H1 (cell line): ENCODE measurements around the gene MAP3K6. TPM values are rescaled to one million over a fixed set of nuclear protein-coding genes. Genes with fewer than 3 reads are reported as not detected.

Experiments used
- CTCF ChIA-PET: fragments of 300-600 bp; sonication (Branson Sonifier 250); formaldehyde crosslinking; loops from one replicate; lab custom pipeline; 2021; ENCODE audit not compliant: partially characterized antibody; lab: Charles Lee
- POLR2A ChIA-PET: fragments of 300-600 bp; sonication (Branson Sonifier 250); formaldehyde crosslinking; loops from one replicate; lab custom pipeline; 2021; ENCODE audit warnings: inconsistent platforms; ENCODE audit not compliant: partially characterized antibody; lab: Charles Lee
- DNase-seq, 2 experiments: peaks; one replicate each; pipeline versions ENCODE4 v3.0.0 to v3.0.0-alpha.2; 2010 to 2022; ENCODE audit warnings: low spot score in 2 of 2, low read depth in 1 of 2, mixed read lengths in 1 of 2
- FAIRE-seq: peaks from 2 replicates; lab custom pipeline; 2011; peaks lifted over from hg19 to GRCh38; lab: Jason Lieb, UNC
- H2AFZ ChIP-seq: 2 replicates; pipeline ENCODE4 v1.8.1; 2012; ENCODE audit warnings: low read length, inconsistent platforms
- H2AK5ac ChIP-seq: 2 replicates; pipeline ENCODE4 v1.6.1; 2013; ENCODE audit warnings: low read depth, low read length
- H2BK120ac ChIP-seq: replicated peaks from 2 replicates; pipeline ENCODE3; 2013; ENCODE audit warnings: low read depth, low read length, inconsistent platforms
- H2BK12ac ChIP-seq: 2 replicates; pipeline ENCODE4 v1.6.1; 2013; ENCODE audit warnings: low read depth, low read length
- H2BK15ac ChIP-seq: 2 replicates; pipeline ENCODE4 v1.6.1; 2013; ENCODE audit warnings: low read length
- H2BK20ac ChIP-seq: 2 replicates; pipeline ENCODE4 v1.6.1; 2013; ENCODE audit warnings: low read length
- H2BK5ac ChIP-seq: 2 replicates; pipeline ENCODE4 v1.6.1; 2013; ENCODE audit warnings: low read depth, low read length
- H3K14ac ChIP-seq: 2 replicates; pipeline ENCODE4 v1.6.1; 2013; ENCODE audit warnings: inconsistent platforms; ENCODE audit not compliant: insufficient read length
- H3K18ac ChIP-seq: 2 replicates; pipeline ENCODE4 v1.6.1; 2013; ENCODE audit warnings: low read length; ENCODE audit errors: extremely low read depth
- H3K23ac ChIP-seq: 2 replicates; pipeline ENCODE4 v1.6.1; 2013; ENCODE audit warnings: inconsistent platforms; ENCODE audit not compliant: insufficient read length
- H3K23me2 ChIP-seq: 2 replicates; pipeline ENCODE4 v1.6.1; 2013; ENCODE audit warnings: low read depth, low read length
- H3K27ac ChIP-seq: 2 replicates; pipeline ENCODE4 v1.6.1; 2011; ENCODE audit warnings: low read depth, low read length, inconsistent platforms
- H3K27me3 ChIP-seq, 4 experiments: replicated peaks in 1 of 4; 1 replicate in 1 of 4; 2 replicates in 3 of 4; pipeline versions ENCODE4 v1.6.1 to v1.8.1; 2011 to 2013; ENCODE audit warnings: low read length in 3 of 4, mild to moderate bottlenecking in 3 of 4, inconsistent platforms in 2 of 4, mixed read lengths in 2 of 4, moderate library complexity in 1 of 4; ENCODE audit not compliant: control insufficient read depth in 3 of 4, insufficient read depth in 3 of 4; ENCODE audit errors: extremely low read depth in 1 of 4
- H3K36me3 ChIP-seq, 4 experiments: 2 replicates each; pipeline versions ENCODE4 v1.6.1 to v1.8.1; 2011 to 2013; ENCODE audit warnings: mild to moderate bottlenecking in 4 of 4, low read length in 3 of 4, moderate library complexity in 2 of 4, control low read depth in 1 of 4, inconsistent platforms in 1 of 4; ENCODE audit not compliant: insufficient read depth in 4 of 4, control insufficient read depth in 2 of 4
- H3K4ac ChIP-seq: replicated peaks from 2 replicates; pipeline ENCODE3; 2013; ENCODE audit warnings: low read length, low read depth, mixed read lengths, inconsistent platforms; ENCODE audit not compliant: insufficient read length
- H3K4me1 ChIP-seq, 4 experiments: replicated peaks in 1 of 4; 1 replicate in 1 of 4; 2 replicates in 3 of 4; pipeline versions ENCODE4 v1.6.1 to v1.8.1; 2011 to 2013; ENCODE audit warnings: low read length in 3 of 4, inconsistent platforms in 2 of 4, mixed read lengths in 1 of 4; ENCODE audit not compliant: insufficient read depth in 4 of 4, control insufficient read depth in 3 of 4
- H3K4me2 ChIP-seq, 2 experiments: 2 replicates each; pipeline versions ENCODE4 v1.6.1 to v1.8.1; 2011 to 2013; ENCODE audit warnings: low read depth in 2 of 2, low read length in 2 of 2, control low read depth in 1 of 2, inconsistent platforms in 1 of 2, mild to moderate bottlenecking in 1 of 2; ENCODE audit not compliant: insufficient read depth in 1 of 2
- H3K4me3 ChIP-seq, 4 experiments: fragments of 200-600, 300-600 bp in 1 of 4; sonication (generic), shearing (Covaris generic), sonication (Bioruptor Twin) in 1 of 4; 2 replicates each; pipeline versions ENCODE4 v1.5.1 to v1.8.1; 2011 to 2016; ENCODE audit warnings: low read length in 4 of 4, low read depth in 3 of 4, control low read depth in 2 of 4, inconsistent platforms in 2 of 4, mild to moderate bottlenecking in 2 of 4, mixed read lengths in 1 of 4, moderate library complexity in 1 of 4; ENCODE audit not compliant: insufficient read depth in 2 of 4; ENCODE audit errors: extremely low read depth in 1 of 4
- H3K56ac ChIP-seq: replicated peaks from 2 replicates; pipeline ENCODE3; 2013; ENCODE audit warnings: low read depth, mild to moderate bottlenecking, mixed read lengths, low read length, inconsistent platforms; ENCODE audit not compliant: insufficient read length
- H3K79me1 ChIP-seq: 2 replicates; pipeline ENCODE4 v1.6.1; 2013; ENCODE audit warnings: low read depth, low read length, control low read depth
- H3K79me2 ChIP-seq, 2 experiments: 2 replicates each; pipeline versions ENCODE4 v1.6.1 to v1.8.1; 2012 to 2013; ENCODE audit warnings: low read length in 2 of 2, mild to moderate bottlenecking in 2 of 2, inconsistent platforms in 1 of 2; ENCODE audit not compliant: insufficient read depth in 2 of 2, control insufficient read depth in 1 of 2
- H3K9ac ChIP-seq, 4 experiments: replicated peaks in 1 of 4; 1 replicate in 1 of 4; 2 replicates in 3 of 4; pipeline versions ENCODE4 v1.6.1 to v1.8.1; 2011 to 2013; ENCODE audit warnings: low read depth in 3 of 4, low read length in 3 of 4, control low read depth in 2 of 4, mild to moderate bottlenecking in 2 of 4, moderate library complexity in 2 of 4, inconsistent platforms in 1 of 4; ENCODE audit errors: extremely low read depth in 1 of 4
- H3K9me3 ChIP-seq, 2 experiments: 2 replicates each; pipeline versions ENCODE4 v1.6.1 to v1.8.1; 2012 to 2013; ENCODE audit warnings: mild to moderate bottlenecking in 2 of 2, moderate library complexity in 2 of 2, control low read depth in 1 of 2, inconsistent platforms in 1 of 2, low read depth in 1 of 2, low read length in 1 of 2, mixed read lengths in 1 of 2; ENCODE audit not compliant: insufficient read depth in 2 of 2
- H4K20me1 ChIP-seq, 2 experiments: replicated peaks in 1 of 2; 2 replicates each; pipeline versions ENCODE3 to v1.8.1; 2011 to 2013; ENCODE audit warnings: inconsistent platforms in 2 of 2, low read length in 2 of 2, mild to moderate bottlenecking in 1 of 2; ENCODE audit not compliant: insufficient read depth in 2 of 2, control insufficient read depth in 1 of 2
- H4K5ac ChIP-seq: 2 replicates; pipeline ENCODE4 v1.6.1; 2013; ENCODE audit warnings: low read length, low read depth, mixed read lengths, inconsistent platforms; ENCODE audit not compliant: insufficient read length
- H4K8ac ChIP-seq: 2 replicates; pipeline ENCODE4 v1.8.0; 2013; ENCODE audit warnings: mild to moderate bottlenecking, moderate library complexity, low read length, inconsistent platforms; ENCODE audit not compliant: insufficient read depth; ENCODE audit errors: extremely low read depth
- H4K91ac ChIP-seq: replicated peaks from 2 replicates; pipeline ENCODE3; 2013; ENCODE audit warnings: low read length, mixed read lengths, inconsistent platforms; ENCODE audit not compliant: insufficient read length
- NRF1 ChIP-seq: IDR thresholded peaks from 2 replicates; pipeline ENCODE4 v1.6.1; 2011; ENCODE audit warnings: mild to moderate bottlenecking, low read depth, low read length, improper control_type of control experiment
- POU5F1 ChIP-seq: IDR thresholded peaks from 2 replicates; pipeline ENCODE4 v1.6.1; 2011; ENCODE audit warnings: low read depth, mild to moderate bottlenecking, low read length, moderate library complexity
- RXRA ChIP-seq: IDR thresholded peaks from 2 replicates; pipeline ENCODE4 v1.6.1; 2011; ENCODE audit warnings: low read depth, mild to moderate bottlenecking, low read length, moderate library complexity; ENCODE audit not compliant: insufficient read depth
- SAP30 ChIP-seq: fragments of 300-600 bp; sonication (generic); IDR thresholded peaks from 2 replicates; pipeline ENCODE4 v1.7.1; 2012; ENCODE audit warnings: low read length, moderate library complexity, mild to moderate bottlenecking, inconsistent platforms; ENCODE audit not compliant: insufficient read depth, insufficient replicate concordance
- SIX5 ChIP-seq: IDR thresholded peaks from 2 replicates; pipeline ENCODE4 v1.6.1; 2011; ENCODE audit warnings: mild to moderate bottlenecking, low read depth, low read length
- TEAD4 ChIP-seq: IDR thresholded peaks from 2 replicates; pipeline ENCODE4 v1.6.1; 2012; ENCODE audit warnings: low read depth, low read length, inconsistent platforms, mixed read lengths
- polyA plus RNA-seq, 7 experiments: library from polyadenylated mRNA; depleted of rRNA in 3 of 7; stranded (reverse) in 5 of 7; unstranded in 2 of 7; fragments of >200 nt in 5 of 7; fragments of 200-250 nt in 2 of 7; gene quantifications; 1 replicate in 5 of 7; 2 replicates in 1 of 7; 4 replicates in 1 of 7; pipeline versions ENCODE4 v1.2.1 to v1.2.3, GENCODE V29; 2011 to 2013; ENCODE audit warnings: missing spikeins in 2 of 7, mixed read lengths in 2 of 7
- total RNA-seq: library from RNA; stranded (reverse); fragmentation: NEBNext Ultra II Directional; extraction: Animal tissue kit (Norgen Biotek cat#: 25700); gene quantifications from 2 replicates; pipeline ENCODE4 v1.2.1, GENCODE V29; 2021

The MAP3K6 gene
- total and polyA plus RNA-seq, 2 of the 8 experiments (the other 6 are each of a cell fraction or from before 2014, with no cell fraction given) = 7.4 to 7.6 TPM

DNA sequence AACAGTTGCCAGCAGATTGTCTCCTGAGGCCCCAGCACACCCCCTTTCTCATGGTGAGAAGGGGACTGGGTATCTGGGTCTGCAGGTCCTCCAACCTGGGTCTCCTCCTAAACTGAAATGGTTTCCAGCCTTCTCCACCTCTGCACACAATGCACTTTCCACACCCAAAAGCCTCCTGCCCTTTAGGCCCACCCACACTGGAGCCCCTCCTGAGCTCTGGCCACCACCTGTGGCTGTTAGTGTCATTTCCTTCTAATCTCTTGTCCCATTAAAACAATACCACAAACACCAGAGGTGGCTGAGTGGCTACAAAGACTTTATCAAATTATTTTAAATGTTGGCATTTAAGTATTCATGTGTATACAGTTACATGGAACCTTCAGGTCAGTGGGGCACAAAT lies 37.2 kb upstream of the MAP3K6 start:
- Histone ChIP-seq H3K4me2 (no peak overlapping the region), H3K79me1 (no peaks in the 10 kb centered on the region), H3K14ac (no peak overlapping the region), H2AFZ (no peak overlapping the region), H3K56ac (no peak overlapping the region), H3K9ac (0 out of 7 replicates have a peak overlapping the region, but pooled peaks of 1 of the 4 experiments have one; percentile 3), H2AK5ac (peak overlapping the region; percentile 78; the same call in 1 of the 2 replicates), H4K91ac (peak overlapping the region; percentile 18), H2BK20ac (no peak overlapping the region), H3K27ac (no peak overlapping the region), H4K8ac (no peak overlapping the region), H2BK120ac (no peak overlapping the region), H3K4me3 (no peak overlapping the region), H3K23ac (no peak overlapping the region), H3K27me3 (no peaks in the 10 kb centered on the region), H3K4me1 (peaks cover 12 to 43% (median 19%) of the 10 kb centered on the region in 4 experiments), H3K4ac (no peak overlapping the region), H3K9me3 (no peaks in the 10 kb centered on the region), H2BK15ac (peak overlapping the region; percentile 47; the same call in 1 of the 2 replicates), H2BK5ac (0 out of 2 replicates have a peak overlapping the region, but pooled peaks have one; percentile 46), H4K5ac (no peak overlapping the region), H3K18ac (no peak overlapping the region), H3K79me2 (no peaks in the 10 kb centered on the region), H2BK12ac (no peak overlapping the region), H4K20me1 (peaks cover 0 to 4% of the 10 kb centered on the region in 2 experiments), H3K23me2 (no peaks in the 10 kb centered on the region), H3K36me3 (peaks cover 0 to 17% (median 4%) of the 10 kb centered on the region in 4 experiments; a peak in 4 of 8 replicates)
- CTCF ChIA-PET = interaction anchor here (0.9 to 37.8 kb wide), 14 partner anchors 9 to 202 kb away, joined by 3 to 863 read pairs (median 12); partner anchors contain the start of genes AHDC1 and GPR3
- POLR2A ChIA-PET = interaction anchor here (1.2 to 1.7 kb wide), 6 partner anchors 20 to 249 kb away, joined by 3 to 6 read pairs (median 3); partner anchors contain the start of gene SLC9A1
- DNase-seq = no peak
- FAIRE-seq = no peak
- TF ChIP-seq NRF1 (no peak), SAP30 (no peak), TEAD4 (no peak), RXRA (no peak), SIX5 (no peak), POU5F1 (no peak)
